Peyer's patch (tissue), 4 donors: ENCODE data around the gene RAP1GAP.

ENCODE experiments used
- CTCF ChIP-seq, 6 experiments: fragments of 450-650 bp in 4 of 6; fragments of 200-600 bp in 2 of 6; sonication (generic) in 1 of 6; IDR thresholded peaks; one replicate each; pipeline ENCODE4 v1.5.1; 2017 to 2019; ENCODE audit warnings: antibody characterized with exemption in 6 of 6, mild to moderate bottlenecking in 3 of 6, moderate library complexity in 1 of 6
- POLR2A ChIP-seq, 2 donors: fragments of 450-650 bp; IDR thresholded peaks; one replicate each; pipeline ENCODE4 v1.5.1; 2017; ENCODE audit warnings: antibody characterized with exemption in 2 of 2, mild to moderate bottlenecking in 2 of 2, moderate library complexity in 2 of 2

- TF ChIP-seq CTCF (IDR thresholded peaks at IDR 0.05) (no peak), POLR2A (IDR thresholded peaks at IDR 0.05) (no peak)
Measured at GRCh38 chr1:21702780-21703179, 33.6 kb upstream of the RAP1GAP start.
